GM12878 (cell line): ENCODE results near the gene XPNPEP2. TPM values are rescaled to one million over a fixed set of nuclear protein-coding genes. Genes with fewer than 3 reads are reported as not detected.
A peak's percentile ranks its signal among the peaks of the same experiment; 100 is the strongest.

Experiments used
- ASH2L ChIP-seq: fragments of 300-600, 200-600 bp; sonication (generic); IDR thresholded peaks from 2 replicates; pipeline ENCODE4 v1.6.1; 2017; ENCODE audit warnings: low read depth, mild to moderate bottlenecking, borderline replicate concordance
- BRCA1 ChIP-seq: IDR thresholded peaks from 2 replicates; pipeline ENCODE4 v1.6.1; 2011; ENCODE audit warnings: low read depth, low read length, improper control_type of control experiment
- CBFB ChIP-seq: IDR thresholded peaks from 2 replicates; pipeline ENCODE4 v1.6.1; 2016; ENCODE audit warnings: antibody characterized with exemption, low read depth
- DPF2 ChIP-seq: fragments of 450-650 bp; IDR thresholded peaks from 2 replicates; pipeline ENCODE4 v1.6.1; 2017; ENCODE audit warnings: mild to moderate bottlenecking
- ESRRA ChIP-seq: IDR thresholded peaks from 2 replicates; pipeline ENCODE4 v1.6.1; 2012; ENCODE audit warnings: mild to moderate bottlenecking, low read length, improper control_type of control experiment
- HDGF ChIP-seq: fragments of 450-650 bp; IDR thresholded peaks from 2 replicates; pipeline ENCODE4 v1.6.1; 2016; ENCODE audit warnings: antibody characterized with exemption
- IKZF1 ChIP-seq: fragments of 450-650 bp; conservative IDR thresholded peaks from 2 replicates; pipeline ENCODE4 v1.6.1; 2017; ENCODE audit warnings: antibody characterized with exemption, mild to moderate bottlenecking
- IKZF2 ChIP-seq, 2 experiments: fragments of 450-650 bp; IDR thresholded peaks; 2 replicates each; pipeline ENCODE4 v1.6.1; 2017; ENCODE audit warnings: mild to moderate bottlenecking in 2 of 2, moderate library complexity in 2 of 2
- KDM1A ChIP-seq: fragments of 200-600 bp; sonication (generic); IDR thresholded peaks from 2 replicates; pipeline ENCODE4 v1.6.1; 2016; ENCODE audit warnings: borderline replicate concordance
- KLF5 ChIP-seq: fragments of 450-650 bp; IDR thresholded peaks from 2 replicates; pipeline ENCODE4 v1.6.1; 2014; ENCODE audit warnings: mild to moderate bottlenecking; ENCODE audit not compliant: partially characterized antibody
- MXI1 ChIP-seq: fragments of 150-350 bp; IDR thresholded peaks from 2 replicates; pipeline ENCODE4 v1.6.1; 2011; ENCODE audit warnings: low read depth, mild to moderate bottlenecking, inconsistent platforms, low read length, improper control_type of control experiment
- NFXL1 ChIP-seq: fragments of 450-650 bp; IDR thresholded peaks from 2 replicates; pipeline ENCODE4 v1.6.1; 2017; ENCODE audit warnings: antibody characterized with exemption, mild to moderate bottlenecking, borderline replicate concordance
- PAX5 ChIP-seq: IDR thresholded peaks from 2 replicates; pipeline ENCODE4 v1.6.1; 2011; ENCODE audit warnings: low read depth, low read length, borderline replicate concordance
- PML ChIP-seq: IDR thresholded peaks from 2 replicates; pipeline ENCODE4 v1.6.1; 2012; ENCODE audit warnings: low read length, inconsistent platforms
- POLR2A ChIP-seq: IDR thresholded peaks from 2 replicates; pipeline ENCODE4 v1.6.1; 2011; ENCODE audit warnings: low read depth, mild to moderate bottlenecking, low read length
- RB1 ChIP-seq: fragments of 450-650 bp; formaldehyde crosslinking; IDR thresholded peaks from 2 replicates; pipeline ENCODE4 v1.6.1; 2017; ENCODE audit warnings: mild to moderate bottlenecking, borderline replicate concordance
- RCOR1 ChIP-seq: conservative IDR thresholded peaks from 2 replicates; pipeline ENCODE4 v1.6.1; 2012; ENCODE audit warnings: low read depth, low read length, improper control_type of control experiment
- SIX5 ChIP-seq: IDR thresholded peaks from 2 replicates; pipeline ENCODE4 v1.6.1; 2011; ENCODE audit warnings: mild to moderate bottlenecking, low read depth, low read length, moderate library complexity; ENCODE audit not compliant: severe bottlenecking
- SRF ChIP-seq, 2 experiments: IDR thresholded peaks; 2 replicates each; pipeline ENCODE4 v1.6.1; 2011; ENCODE audit warnings: low read depth in 2 of 2, low read length in 2 of 2, mild to moderate bottlenecking in 1 of 2, moderate library complexity in 1 of 2
- TAF1 ChIP-seq: IDR thresholded peaks from 2 replicates; pipeline ENCODE4 v1.6.1; 2011; ENCODE audit warnings: mild to moderate bottlenecking, low read depth, low read length, borderline replicate concordance
- TCF7 ChIP-seq: IDR thresholded peaks from 2 replicates; pipeline ENCODE4 v1.6.1; 2014; ENCODE audit warnings: antibody characterized with exemption, borderline replicate concordance
- ZNF207 ChIP-seq: fragments of 450-650 bp; IDR thresholded peaks from 2 replicates; pipeline ENCODE4 v1.6.1; 2014; ENCODE audit warnings: antibody characterized with exemption, mild to moderate bottlenecking, borderline replicate concordance
- ZNF622 ChIP-seq: fragments of 450-650 bp; IDR thresholded peaks from 2 replicates; pipeline ENCODE4 v1.6.1; 2017; ENCODE audit warnings: mild to moderate bottlenecking, inconsistent platforms
- ZZZ3 ChIP-seq: IDR thresholded peaks from 2 replicates; pipeline ENCODE4 v1.6.1; 2011; ENCODE audit warnings: low read depth; ENCODE audit not compliant: control insufficient read depth, insufficient read length
- polyA plus RNA-seq, 11 experiments: library from polyadenylated mRNA; depleted of rRNA in 4 of 11; unstranded in 6 of 11; stranded (reverse) in 5 of 11; fragments of >200 nt; fragmentation: Nextera tagmentation in 4 of 11; fragmentation: Illumina TruSeq in 1 of 11; extraction: Ambion mirVana in 4 of 11; extraction: Trizol in 1 of 11; gene quantifications; 1 replicate in 1 of 11; 2 replicates in 10 of 11; pipeline versions ENCODE4 v1.2.1 to v1.2.3, GENCODE V29; 2011 to 2016; ENCODE audit warnings: inconsistent platforms in 2 of 11, missing spikeins in 2 of 11, low read depth in 1 of 11
- total RNA-seq, 4 experiments: library from RNA; depleted of rRNA in 3 of 4; stranded (reverse); fragments of >200 nt in 3 of 4; fragmentation: Illumina TruSeq in 1 of 4; extraction: Trizol in 1 of 4; gene quantifications; 2 replicates each; pipeline versions ENCODE4 v1.2.1 to v1.2.3, GENCODE V29; 2013 to 2021
- TF ChIP-seq, protein P1 (sequence below): IDR thresholded peaks from 2 replicates; pipeline ENCODE4 v1.6.1; 2012; ENCODE audit warnings: low read depth, low read length, improper control_type of control experiment
- TF ChIP-seq, protein P2 (sequence below): IDR thresholded peaks from 2 replicates; pipeline ENCODE4 v1.6.1; 2012; ENCODE audit warnings: improper control_type of control experiment, low read depth, low read length; ENCODE audit not compliant: insufficient replicate concordance

The XPNPEP2 gene
- total and polyA plus RNA-seq, 10 of the 15 experiments (the other 5 are each of a cell fraction or from before 2014, with no cell fraction given), result 0.04 to 0.37 (median 0.15) TPM

DNA sequence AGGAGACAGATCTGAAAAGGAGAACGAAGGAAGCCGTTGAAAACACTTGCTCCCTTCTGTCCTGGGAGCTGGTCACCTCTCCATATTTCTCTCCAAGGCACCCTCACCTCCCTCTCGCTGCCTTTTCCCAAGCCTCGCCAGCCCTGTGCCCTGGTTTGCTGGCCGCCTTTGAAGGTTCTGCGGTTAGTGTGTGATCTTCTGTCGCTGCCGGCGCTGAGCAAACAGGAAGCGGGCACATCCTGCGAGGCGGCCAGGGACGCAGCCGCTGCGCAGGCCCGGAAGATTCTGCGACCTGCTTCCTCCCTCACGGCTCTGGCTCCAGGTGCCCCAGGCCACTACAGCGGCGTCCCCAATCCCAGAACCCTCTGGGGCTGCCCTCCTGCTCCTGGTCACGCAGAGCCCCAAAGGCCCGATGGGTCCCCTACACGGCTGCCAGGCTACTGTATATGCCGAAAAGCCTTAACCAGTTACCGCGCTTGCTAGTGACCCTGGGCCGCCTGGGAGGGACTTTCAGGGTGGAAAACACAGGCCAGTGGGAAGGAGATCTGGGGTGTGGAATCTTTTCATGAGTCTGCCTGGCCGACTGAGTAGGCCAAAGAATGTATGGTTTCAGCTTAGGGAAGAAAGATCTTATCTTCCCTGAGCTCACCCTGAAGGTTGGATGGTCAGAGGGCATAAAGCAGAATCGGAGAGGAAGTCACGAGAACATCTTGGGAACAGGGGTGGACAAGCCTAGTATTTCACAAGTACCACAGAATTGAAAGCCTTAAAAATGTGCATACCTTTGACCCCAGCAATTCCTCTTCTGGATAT is 38.6 kb downstream of the XPNPEP2 start (continued):
- TF ChIP-seq PML (no peak), IKZF1 (peak; percentile 91), DPF2 (peak; percentile 86), KLF5 (no peak), KDM1A (no peak), CBFB (peak; percentile 76), RCOR1 (no peak), RB1 (0 out of 2 replicates have a peak, but pooled peaks have one; percentile 39), ESRRA (no peak), TAF1 (peak; percentile 87; the same call in 1 of the 2 replicates), SRF (IDR thresholded peaks at IDR 0.05; ENCODE audit: low read depth in 2 of 2, low read length in 2 of 2) (no peak), SIX5 (no peak), HDGF (0 out of 2 replicates have a peak, but pooled peaks have one; percentile 60), MXI1 (no peak), PAX5 (peak; percentile 48; the same call in 1 of the 2 replicates), ZNF622 (no peak), POLR2A (peak; percentile 70), TCF7 (peak; percentile 70; the same call in 1 of the 2 replicates), IKZF2 (IDR thresholded peaks at IDR 0.05) (peak; percentile 86 to 89), ZZZ3 (no peak), ZNF207 (0 out of 2 replicates have a peak, but pooled peaks have one; percentile 30), BRCA1 (no peak), NFXL1 (no peak), ASH2L (0 out of 2 replicates have a peak, but pooled peaks have one; percentile 22)
- TF ChIP-seq, protein P1, sequence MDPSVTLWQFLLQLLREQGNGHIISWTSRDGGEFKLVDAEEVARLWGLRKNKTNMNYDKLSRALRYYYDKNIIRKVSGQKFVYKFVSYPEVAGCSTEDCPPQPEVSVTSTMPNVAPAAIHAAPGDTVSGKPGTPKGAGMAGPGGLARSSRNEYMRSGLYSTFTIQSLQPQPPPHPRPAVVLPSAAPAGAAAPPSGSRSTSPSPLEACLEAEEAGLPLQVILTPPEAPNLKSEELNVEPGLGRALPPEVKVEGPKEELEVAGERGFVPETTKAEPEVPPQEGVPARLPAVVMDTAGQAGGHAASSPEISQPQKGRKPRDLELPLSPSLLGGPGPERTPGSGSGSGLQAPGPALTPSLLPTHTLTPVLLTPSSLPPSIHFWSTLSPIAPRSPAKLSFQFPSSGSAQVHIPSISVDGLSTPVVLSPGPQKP, result no peak
- TF ChIP-seq, protein P2, sequence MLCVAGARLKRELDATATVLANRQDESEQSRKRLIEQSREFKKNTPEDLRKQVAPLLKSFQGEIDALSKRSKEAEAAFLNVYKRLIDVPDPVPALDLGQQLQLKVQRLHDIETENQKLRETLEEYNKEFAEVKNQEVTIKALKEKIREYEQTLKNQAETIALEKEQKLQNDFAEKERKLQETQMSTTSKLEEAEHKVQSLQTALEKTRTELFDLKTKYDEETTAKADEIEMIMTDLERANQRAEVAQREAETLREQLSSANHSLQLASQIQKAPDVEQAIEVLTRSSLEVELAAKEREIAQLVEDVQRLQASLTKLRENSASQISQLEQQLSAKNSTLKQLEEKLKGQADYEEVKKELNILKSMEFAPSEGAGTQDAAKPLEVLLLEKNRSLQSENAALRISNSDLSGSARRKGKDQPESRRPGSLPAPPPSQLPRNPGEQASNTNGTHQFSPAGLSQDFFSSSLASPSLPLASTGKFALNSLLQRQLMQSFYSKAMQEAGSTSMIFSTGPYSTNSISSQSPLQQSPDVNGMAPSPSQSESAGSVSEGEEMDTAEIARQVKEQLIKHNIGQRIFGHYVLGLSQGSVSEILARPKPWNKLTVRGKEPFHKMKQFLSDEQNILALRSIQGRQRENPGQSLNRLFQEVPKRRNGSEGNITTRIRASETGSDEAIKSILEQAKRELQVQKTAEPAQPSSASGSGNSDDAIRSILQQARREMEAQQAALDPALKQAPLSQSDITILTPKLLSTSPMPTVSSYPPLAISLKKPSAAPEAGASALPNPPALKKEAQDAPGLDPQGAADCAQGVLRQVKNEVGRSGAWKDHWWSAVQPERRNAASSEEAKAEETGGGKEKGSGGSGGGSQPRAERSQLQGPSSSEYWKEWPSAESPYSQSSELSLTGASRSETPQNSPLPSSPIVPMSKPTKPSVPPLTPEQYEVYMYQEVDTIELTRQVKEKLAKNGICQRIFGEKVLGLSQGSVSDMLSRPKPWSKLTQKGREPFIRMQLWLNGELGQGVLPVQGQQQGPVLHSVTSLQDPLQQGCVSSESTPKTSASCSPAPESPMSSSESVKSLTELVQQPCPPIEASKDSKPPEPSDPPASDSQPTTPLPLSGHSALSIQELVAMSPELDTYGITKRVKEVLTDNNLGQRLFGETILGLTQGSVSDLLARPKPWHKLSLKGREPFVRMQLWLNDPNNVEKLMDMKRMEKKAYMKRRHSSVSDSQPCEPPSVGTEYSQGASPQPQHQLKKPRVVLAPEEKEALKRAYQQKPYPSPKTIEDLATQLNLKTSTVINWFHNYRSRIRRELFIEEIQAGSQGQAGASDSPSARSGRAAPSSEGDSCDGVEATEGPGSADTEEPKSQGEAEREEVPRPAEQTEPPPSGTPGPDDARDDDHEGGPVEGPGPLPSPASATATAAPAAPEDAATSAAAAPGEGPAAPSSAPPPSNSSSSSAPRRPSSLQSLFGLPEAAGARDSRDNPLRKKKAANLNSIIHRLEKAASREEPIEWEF, result no peak
